GM19351 (cell line): Measurements from ENCODE around the gene LRRC25.
A peak's percentile ranks its signal among the peaks of the same experiment; 100 is the strongest.
"Not testable (repeated sequence)": the region's sequence is repeated elsewhere in the genome, so short reads cannot be mapped to it uniquely, and the experiment has no call there.

Source experiments
- ATAC-seq: cut with Tn5 transposase; IDR thresholded peaks from one replicate; pipeline ENCODE4 v1.9.1; 2021; ENCODE audit warnings: mild to moderate bottlenecking, moderate library complexity; ENCODE audit not compliant: unreplicated experiment

Gene LRRC25

DNA sequence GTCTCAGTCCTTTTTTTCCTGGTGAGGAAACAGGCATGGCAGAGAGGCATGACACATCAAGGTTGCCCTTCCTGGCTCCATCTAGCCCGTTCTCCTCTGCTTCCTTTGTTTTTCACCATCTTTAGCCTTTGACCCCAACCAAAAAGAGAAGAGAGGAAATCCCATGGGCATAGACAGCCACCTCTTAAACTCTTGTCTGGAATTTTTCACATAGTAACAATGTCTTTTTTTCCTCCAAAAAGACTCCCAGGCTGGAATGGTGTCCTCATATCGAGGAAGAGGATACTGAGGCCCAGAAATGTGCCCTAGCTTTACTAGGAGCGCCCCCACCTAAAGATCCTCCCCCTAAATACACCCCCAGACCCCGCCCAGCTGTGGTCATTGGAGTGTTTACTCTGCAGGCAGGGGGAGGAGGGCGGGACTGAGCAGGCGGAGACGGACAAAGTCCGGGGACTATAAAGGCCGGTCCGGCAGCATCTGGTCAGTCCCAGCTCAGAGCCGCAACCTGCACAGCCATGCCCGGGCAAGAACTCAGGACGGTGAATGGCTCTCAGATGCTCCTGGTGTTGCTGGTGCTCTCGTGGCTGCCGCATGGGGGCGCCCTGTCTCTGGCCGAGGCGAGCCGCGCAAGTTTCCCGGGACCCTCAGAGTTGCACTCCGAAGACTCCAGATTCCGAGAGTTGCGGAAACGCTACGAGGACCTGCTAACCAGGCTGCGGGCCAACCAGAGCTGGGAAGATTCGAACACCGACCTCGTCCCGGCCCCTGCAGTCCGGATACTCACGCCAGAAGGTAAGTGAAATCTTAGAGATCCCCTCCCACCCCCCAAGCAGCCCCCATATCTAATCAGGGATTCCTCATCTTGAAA lies 11.5 kb downstream of the LRRC25 start, which contains the start of gene GDF15:
GDF15 (plus strand) TSS at position 484 of the 868 bp plus-strand sequence; CDS start at position 516, 32 bp downstream.
- ATAC-seq: no peak

GRCh38 chr19:18385359-18385674 lies 12.1 kb downstream of the LRRC25 start:
- ATAC-seq: no peak

- no peak for ATAC-seq
These were observed 12.6 kb downstream of the LRRC25 start for GRCh38 chr19:18384775-18385174.

DNA sequence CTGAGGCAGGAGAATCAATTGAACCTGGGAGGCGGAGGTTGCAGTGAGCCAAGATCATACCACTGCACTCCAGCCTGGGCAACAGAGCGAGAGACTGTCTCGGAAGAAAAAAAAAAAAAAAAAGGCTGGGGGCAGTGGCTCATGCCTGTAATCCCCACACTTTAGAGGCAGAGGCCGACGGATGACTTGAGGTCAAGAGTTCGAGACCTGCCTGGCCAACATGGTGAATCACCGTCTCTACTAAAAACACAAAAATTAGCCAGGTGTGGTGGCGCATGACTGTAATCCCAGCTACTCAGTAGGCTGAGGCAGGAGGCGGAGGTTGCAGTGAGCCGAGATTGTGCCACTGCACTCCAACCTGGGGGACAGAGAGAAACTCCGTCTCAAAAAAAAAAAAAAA lies 13.8 kb downstream of the LRRC25 start:
- not testable (repeated sequence) for ATAC-seq

DNA sequence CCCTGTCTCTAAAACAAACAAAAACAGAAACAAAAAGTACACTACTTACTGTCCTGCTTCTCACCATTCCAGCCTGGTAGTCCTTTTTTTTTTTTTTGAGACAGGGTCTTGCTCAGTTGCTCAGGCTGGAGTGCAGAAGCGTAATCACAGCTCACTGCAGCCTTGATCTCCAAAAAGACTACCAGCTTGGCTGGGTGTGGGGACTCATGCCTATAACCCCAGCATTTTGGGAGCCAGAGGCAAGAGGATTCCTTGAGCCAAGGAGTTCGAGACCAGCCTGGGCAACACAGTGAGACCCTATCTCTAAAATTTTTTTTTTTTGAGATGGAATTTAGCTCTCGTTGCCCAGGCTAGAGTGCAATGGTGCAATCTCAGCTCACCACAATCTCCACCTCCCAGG lies 16.6 kb downstream of the LRRC25 start:
- no peak for ATAC-seq

DNA sequence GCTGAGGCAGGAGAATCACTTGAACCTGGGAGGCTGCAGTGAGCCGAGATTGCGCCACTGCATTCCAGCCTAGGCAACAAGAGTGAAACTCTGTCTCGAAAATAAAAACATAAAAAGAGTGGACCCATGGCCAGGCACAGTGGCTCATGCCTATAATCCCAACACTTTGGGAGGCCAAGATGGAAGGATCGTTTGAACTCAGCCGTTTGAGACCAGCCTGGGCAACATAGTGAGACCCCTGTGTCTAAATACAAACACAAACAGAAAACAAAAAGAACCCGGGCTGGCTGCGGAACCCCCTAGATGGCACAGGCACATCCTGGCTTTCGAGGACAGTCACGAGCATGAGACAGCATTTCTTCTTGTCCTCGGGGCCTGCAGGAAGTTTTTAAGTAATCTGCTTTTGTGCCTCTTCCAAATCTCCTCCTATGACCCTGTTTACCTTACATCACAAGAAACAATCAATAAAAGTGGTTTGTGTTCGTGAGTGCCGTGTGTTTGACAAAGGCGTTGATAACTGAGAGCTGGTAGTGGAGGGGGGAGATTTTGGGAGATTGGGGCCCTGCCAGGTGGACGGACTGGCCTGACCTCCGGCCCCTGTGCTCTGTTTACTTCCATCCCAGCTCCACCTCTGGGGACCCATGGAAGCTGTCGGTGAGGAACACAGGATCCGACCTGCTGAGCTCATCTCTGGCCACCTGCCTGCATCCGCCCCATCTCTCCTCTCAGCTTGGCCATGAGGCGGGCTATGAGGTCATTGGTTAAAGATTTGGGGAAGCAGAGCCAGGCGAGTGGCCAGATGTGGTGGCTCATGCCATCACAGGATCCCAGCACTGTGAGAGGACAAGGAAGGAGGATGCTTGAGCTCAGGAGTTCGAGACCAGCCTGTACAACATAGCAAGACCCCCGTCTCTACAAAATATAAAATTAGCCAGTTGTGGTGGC lies 17.3 kb downstream of the LRRC25 start:
- ATAC-seq: no peak

DNA sequence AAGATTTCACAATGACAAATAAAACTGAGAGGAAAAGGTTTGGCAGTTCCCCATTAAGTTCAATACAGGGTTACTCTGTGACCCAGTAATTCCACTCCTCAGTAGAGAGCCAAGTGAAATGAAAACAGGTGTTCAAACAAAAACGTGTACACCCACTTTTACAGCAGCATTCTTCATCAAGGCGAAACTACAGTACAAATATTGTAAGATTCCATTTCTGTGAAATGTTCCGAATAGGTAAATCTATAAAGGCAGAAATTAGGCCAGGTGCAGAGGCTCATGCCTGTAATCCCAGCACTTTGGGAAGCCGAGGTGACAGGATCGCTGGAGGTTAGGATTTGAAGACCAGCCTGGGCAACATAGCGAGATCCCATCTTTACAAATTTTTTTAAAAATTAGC lies 20.4 kb downstream of the LRRC25 start:
- ATAC-seq: no peak

GRCh38 chr19:18373892-18374629 lies 23.4 kb downstream of the LRRC25 start:
- ATAC-seq: peak; percentile 89

- ATAC-seq: no peak
These were observed 24.0 kb downstream of the LRRC25 start for GRCh38 chr19:18373407-18373891.

- ATAC-seq: no peak
These were observed 28.8 kb downstream of the LRRC25 start for GRCh38 chr19:18368504-18369222.

- no peak for ATAC-seq
These were observed 31.4 kb downstream of the LRRC25 start for GRCh38 chr19:18366021-18366435.

DNA sequence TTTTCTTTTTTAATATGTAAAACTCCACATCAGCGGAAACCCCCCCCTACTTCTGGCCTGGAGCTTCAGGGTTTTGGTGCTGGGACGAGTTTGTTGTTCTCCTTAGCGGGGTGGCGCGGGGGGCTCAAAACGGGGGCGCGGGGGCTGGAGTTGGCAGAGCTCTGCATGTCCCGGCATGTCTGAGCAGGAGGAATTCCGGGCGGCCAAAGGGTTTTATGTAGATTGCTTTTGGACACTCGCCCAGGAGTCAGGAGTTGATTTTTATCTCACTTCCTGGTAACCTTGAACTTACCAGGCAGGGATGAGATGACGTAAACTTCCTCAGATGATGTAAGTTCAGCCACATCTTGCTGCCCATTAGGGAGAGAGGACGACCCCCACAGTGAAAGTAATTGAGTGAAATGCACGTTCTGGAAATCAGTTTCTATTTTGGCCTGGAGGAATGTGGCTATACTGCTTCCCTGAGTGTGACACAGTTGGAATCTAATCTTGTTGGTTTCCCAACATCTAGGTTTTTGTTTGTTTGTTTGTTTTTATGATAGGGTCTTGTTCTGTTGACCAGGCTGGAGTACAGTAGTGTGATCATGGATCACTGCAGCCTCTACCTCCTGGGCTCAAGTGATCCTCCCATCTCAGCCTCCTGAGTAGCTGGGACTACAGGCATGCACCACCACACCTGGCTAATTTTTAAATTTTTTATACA lies 32.4 kb downstream of the LRRC25 start:
- ATAC-seq: no peak

DNA sequence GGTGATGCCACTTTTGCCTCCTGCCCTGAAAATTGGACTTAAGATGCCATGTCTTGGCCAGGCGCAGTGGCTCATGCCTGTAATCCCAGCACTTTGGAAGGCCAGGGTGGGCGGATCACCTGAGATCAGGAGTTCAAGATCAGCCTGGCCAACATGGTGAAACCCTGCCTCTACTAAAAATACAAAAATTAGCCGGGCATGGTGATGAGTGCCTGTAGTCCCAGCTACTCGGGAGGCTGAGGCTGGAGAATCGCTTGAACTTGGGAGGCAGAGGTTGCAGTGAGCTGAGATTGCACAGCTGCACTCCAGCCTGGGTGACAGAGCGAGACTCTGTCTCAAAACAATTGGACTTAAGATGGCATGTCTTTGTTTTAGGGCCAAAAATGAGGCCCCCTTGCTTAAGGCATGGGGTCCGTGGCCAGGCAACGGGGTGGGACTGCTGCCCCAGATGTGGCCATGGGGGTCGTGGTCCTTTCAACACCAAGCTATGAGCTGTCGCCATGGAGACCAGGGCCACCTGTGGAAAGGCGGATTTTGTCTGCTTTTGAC lies 33.1 kb downstream of the LRRC25 start:
- ATAC-seq: not testable (repeated sequence)

GRCh38 chr19:18363787-18364186 lies 33.6 kb downstream of the LRRC25 start:
- ATAC-seq: no peak

DNA sequence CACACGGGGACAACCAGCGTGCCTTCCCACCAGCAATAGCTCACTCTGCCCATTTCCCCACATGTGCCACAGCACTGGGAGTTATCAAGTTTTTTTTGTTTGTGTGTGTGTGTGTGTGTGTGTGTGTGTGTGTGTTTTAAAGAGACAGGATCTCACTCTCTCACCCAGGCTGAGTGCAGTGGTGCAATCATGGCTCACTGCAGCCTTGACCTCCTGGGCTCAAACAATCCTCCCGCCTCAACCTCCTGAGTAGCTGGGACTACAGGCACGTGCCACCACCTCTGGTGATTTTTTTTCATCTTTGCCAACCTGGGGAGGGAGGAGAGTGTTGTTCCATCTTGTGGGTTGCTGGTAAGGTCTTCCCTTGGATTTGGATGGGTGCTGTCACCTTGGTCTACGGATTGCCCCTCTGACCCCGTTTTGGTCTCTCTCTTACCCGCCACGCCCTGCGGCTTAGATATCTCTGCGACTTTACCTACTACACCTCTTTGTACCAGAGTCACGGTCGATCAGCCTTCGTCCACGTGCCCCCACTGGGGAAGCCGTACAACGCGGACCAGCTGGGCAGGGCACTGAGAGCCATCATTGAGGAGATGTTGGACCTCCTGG lies 34.4 kb downstream of the LRRC25 start:
- ATAC-seq: no peak

GRCh38 chr19:18361646-18362045 lies 35.8 kb downstream of the LRRC25 start:
- no peak for ATAC-seq

- ATAC-seq: no peak
These were observed 40.4 kb downstream of the LRRC25 start for GRCh38 chr19:18357041-18357440.

- ATAC-seq: not testable (repeated sequence)
These were observed 42.7 kb downstream of the LRRC25 start for GRCh38 chr19:18354743-18355142.
